ENCODE results near the gene ZNG1B.
"Not testable (repeated sequence)": the region's sequence is repeated elsewhere in the genome, so short reads cannot be mapped to it uniquely, and the experiment has no call there.

ZNG1B gene

DNA sequence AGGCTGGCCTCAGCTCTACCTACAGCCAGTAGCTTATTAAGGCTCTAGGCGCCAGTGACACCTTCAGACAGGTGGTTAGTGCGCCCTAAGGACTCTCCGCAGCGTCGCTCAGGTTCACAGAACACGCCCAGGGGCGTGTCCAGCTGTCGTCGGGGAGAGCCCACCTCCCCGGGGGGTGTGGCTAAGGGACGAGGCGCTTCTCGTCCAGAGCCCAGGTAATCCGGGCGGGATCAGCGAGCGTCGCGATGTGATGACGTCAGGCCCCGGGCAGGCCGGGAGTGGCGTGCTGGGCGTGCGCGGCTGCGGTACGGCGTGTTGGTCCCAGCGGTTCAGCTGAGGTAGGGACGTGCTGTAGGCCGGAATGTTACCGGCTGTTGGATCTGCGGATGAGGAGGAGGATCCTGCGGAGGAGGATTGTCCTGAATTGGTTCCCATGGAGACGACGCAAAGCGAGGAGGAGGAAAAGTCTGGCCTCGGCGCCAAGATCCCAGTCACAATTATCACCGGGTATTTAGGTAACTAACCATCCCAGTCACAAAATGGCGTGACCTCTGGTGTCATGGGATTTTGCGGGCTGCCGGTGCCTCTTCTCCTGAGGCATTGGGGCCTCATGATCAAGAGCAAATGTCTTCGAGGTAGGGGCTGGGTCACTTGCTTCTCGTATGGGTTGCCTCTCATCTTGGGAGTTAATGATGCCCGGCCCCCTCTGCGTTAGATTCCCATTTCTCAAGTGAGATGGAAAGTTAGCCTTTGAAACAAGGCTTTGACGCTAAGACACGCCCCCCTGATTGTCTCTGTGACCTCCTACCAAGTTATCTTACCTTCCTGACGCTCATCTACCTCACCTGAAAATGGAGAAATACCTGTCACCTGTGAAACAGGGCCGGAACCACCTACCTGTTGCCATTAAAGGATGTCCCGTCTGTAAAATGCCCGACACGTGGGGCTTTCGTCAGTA is at the start of gene ZNG1B:
ZNG1B (plus strand) TSS at position 184 of the 958 bp plus-strand sequence; CDS start at position 362, 178 bp downstream.
- not testable (repeated sequence) for DNase-seq

GRCh38 chr2:113390124-113390849 is 47.2 kb upstream of the ZNG1B start:
- DNase-seq: no peak

DNA sequence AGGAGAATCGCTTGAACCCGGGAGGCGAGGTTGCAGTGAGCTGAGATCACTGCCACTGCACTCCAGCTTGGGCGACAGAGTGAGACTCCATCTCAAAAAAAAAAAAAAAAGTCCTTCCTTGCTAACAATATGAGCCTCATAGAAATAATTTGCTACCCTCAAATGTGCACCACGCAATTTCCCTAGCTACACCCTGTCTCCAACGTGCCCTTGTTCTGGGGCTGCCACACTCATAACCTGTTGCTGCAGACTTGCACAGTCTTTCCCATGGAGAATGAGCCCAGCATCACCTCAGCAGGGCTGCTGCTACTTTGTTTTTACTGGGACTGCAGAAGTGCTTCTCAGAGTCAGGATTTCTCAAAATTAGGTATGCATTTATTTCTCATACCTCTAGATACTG is 46.4 kb upstream of the ZNG1B start:
- no peak for DNase-seq

- DNase-seq: no peak
Observed at GRCh38 chr2:113406114-113406513, 31.4 kb upstream of the ZNG1B start.

DNA sequence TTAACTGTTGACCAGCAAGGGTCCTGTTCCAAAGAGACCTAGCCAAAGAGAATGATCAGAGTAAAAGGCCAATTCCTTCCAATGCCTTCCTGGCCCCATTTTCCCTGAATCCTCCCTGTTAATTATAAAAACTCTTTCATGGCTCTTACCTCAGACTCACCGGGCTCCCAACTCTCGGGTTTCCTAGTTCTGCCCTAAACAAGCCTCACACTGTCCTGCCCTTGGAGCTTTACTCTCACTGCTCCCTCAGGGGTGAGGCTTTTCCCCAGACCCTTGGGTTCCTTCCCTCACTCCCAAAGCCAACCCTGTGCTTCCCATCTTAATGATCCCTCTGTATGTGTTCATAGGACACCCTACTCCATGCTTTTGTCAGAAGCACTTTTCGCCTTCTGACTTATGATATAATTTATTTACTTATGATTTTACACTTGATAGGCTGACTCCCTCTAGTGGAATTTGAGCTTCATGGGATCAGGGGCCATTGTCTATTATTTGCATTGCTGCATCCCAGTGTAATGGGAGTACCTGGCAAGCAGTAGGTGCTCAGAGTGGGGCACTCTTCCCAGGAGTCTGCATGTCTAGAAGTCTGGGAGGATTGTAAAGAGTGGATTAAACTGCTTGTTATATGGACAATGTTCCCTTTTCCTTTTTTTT is 29.9 kb upstream of the ZNG1B start:
- no peak for DNase-seq

DNA sequence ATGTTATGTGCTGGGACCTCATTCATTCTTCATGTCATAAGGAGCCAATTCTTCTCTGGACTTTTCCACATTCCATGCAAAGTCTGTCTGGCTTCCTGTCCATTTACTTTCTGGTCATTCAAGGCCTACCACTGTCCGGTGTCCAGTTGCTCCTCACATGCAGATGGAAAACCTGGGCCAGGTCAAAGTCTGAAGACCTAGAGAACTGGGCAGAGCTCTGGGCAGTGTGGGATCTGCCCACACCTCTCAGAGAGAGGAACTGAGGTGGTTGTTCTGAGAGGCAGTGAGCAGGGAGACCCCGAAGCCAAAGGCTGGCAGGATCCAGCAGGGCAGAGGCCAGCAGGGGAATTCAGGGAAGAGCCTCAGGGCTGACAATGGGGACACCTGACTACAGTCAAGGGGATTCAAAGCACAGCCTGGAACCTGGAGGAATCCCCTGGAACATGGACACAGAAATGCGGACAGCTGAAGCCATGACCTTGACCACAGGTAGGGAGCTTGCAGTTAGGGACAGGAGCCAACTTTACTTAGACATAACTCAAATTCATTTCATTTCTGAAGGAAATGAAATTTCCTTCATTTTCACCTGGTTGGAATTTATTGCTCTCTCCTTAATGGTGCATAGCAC is 25.7 kb upstream of the ZNG1B start:
- not testable (repeated sequence) for DNase-seq

- DNase-seq: not testable (repeated sequence)
Observed at GRCh38 chr2:113412774-113413173, 24.7 kb upstream of the ZNG1B start.

GRCh38 chr2:113431773-113432172 is 5.7 kb upstream of the ZNG1B start:
- DNase-seq: not testable (repeated sequence)

GRCh38 chr2:113433468-113433867 is 4.0 kb upstream of the ZNG1B start:
- not testable (repeated sequence) for DNase-seq

GRCh38 chr2:113465770-113466169 is 28.3 kb downstream of the ZNG1B start:
- DNase-seq: not testable (repeated sequence)

- DNase-seq: not testable (repeated sequence)
Observed at GRCh38 chr2:113476688-113477368, 39.3 kb downstream of the ZNG1B start.

DNA sequence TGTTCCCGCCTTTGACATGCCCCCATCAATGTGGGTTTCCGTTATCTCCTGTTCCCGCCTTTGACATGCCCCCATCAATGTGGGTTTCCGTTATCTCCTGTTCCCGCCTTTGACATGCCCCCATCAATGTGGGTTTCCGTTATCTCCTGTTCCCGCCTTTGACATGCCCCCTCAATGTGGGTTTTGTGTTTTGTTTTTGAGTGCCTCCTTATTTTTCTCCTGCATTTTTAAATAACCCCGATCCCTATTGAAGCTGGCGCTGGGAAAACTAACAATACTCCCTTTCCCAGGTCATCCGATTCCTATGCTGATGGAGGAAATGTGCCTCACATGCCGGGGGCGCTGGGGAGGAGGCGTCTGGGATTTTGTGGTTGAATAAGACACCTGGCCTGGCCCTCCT is 59.0 kb downstream of the ZNG1B start:
- DNase-seq: not testable (repeated sequence)

DNA sequence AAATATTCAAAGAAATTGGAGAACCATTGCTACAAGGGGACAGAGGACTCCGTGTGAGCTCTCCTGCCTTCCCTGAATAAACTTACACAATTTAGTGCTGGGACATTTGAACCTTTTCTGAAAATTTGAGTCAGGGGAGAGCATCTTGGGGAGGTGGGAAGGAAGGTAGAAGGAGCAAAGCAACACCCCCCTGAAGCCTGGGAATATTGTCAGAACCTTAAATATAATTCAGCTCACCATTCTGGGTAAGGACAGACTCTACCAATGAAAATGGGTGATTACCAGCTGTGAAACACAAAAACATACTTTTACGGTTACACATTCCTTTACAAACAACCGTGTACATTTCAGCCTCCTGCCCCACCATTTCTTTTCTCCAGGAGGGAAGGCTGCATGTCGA is 60.9 kb downstream of the ZNG1B start, which contains the start of gene FOXD4L1:
FOXD4L1 (plus strand) TSS at position 301 of the 400 bp plus-strand sequence. CDS start 592 bp downstream, outside the sequence.
- not testable (repeated sequence) for DNase-seq

- DNase-seq: not testable (repeated sequence)
Observed at GRCh38 chr2:113499019-113499885, 61.8 kb downstream of the ZNG1B start.

DNA sequence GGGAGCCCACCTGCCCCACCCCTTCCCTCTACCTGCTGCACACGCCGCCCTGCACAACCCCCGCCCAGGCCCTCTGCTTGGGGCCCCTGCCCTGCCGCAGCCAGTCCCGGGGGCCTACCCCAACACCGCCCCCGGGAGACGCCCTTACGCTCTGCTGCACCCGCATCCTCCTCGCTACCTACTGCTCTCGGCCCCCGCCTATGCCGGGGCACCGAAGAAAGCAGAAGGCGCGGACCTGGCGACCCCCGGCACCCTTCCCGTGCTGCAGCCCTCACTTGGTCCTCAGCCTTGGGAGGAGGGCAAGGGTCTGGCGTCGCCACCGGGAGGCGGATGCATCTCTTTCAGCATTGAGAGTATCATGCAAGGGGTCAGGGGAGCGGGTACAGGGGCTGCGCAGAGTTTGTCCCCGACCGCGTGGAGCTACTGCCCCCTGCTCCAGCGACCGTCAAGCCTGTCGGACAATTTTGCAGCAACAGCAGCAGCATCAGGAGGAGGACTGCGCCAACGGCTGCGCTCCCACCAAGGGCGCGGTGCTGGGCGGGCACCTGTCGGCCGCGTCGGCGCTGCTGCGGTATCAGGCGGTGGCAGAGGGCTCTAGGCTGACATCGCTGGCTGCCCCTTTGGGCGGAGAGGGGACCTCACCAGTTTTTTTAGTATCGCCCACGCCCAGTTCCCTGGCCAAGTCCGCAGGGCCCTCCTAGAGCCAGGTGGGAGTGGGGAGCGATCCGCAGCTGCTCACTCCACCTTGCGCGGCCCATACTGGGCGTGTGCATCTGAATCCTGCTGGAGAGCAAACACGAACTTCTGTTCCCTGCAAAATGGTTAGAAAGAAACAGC is 62.6 kb downstream of the ZNG1B start:
- not testable (repeated sequence) for DNase-seq

- DNase-seq: not testable (repeated sequence)
Observed at GRCh38 chr2:113500723-113501038, 63.2 kb downstream of the ZNG1B start.

DNA sequence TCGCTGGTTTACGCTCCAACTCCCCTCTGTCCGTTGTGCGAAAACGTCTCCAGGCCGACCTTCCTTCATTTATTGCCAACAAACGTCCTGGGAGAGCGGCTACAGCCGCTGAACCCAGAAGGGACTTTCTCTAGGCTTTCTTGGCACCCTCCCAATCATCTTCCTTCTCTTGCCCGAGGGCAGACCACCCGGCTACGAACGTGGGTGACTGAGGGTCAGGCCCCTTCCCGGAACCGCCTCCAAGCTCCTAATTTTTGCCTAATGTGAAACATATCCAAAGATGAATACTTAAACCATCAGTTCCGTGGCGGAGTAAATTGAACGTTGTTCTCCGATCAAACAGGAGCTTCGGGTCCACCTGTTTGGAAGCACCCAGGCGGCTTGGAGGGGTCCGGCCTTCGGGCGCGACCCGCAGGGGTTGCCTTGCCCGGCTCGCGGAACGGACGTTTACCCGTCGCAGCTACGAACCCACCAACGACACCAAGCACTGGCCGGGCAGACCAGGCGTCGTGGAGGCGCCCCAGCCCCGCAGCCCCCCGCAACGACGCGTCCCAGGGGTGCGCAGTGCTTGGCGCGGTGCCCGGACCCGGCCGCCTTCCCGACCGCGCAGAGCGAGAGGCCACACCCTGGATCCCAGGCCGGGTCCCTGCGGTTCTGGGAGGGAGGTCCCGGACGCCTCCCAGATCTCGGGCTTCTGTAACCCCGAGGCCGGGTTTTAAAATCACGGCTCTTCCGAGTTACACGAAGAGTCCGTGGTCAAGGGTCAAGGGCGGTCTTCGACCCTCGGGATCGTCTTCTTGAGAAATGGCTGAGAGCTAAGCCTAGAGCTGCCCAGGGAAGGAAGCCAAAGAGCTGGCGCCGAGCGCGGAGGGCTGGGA is 65.0 kb downstream of the ZNG1B start:
- DNase-seq: not testable (repeated sequence)

GRCh38 chr2:113503094-113504042 is 65.9 kb downstream of the ZNG1B start:
- not testable (repeated sequence) for DNase-seq
